ENCODE results near the gene IQGAP2.

IQGAP2 gene

DNA sequence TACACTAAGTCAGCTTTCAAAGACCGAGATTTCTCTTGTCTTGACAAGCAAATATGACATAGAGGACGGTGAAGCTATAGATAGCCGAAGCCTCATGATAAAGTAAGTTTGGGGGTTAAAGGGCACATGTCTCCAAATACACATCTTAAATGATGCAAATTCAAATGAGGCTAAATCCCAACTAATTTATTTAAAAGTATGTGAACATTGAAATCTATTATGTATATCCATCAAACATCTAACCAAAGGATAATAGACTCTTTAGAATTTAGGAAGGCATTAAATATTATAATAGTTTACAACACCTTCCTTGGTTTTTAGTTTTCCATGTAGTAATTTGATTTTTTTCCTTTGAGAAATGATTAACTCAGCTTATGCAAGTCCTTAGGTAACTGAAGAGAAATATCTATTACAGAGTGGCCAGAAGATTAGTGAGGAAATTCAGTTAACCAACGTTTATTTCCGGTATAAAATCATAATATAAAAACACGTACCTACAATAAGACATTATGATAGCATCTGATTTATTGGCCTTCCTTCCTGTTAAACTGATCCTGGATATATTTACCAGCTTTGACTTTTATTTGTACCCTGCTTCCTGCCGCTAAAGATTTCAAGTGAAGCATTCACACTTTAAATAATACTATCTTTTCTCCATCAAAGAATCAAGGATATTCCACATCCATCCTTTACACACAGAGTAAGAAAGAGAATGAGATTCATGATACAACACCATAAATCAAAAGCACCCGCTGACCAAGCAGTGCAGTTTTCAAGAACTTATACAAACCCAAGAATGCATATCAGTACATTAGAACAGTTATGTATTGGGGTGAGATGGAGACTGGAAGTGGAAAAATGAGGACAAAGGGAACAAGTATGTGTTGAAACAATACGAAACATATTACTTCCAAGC, 281.0 kb downstream of the IQGAP2 start:
- TF ChIP-seq ZFP3 (CRISPR knock-in tag; IDR thresholded peaks at IDR 0.05): no peak
- no peak for TF ChIP-seq ESRRG (CRISPR knock-in tag; IDR thresholded peaks at IDR 0.05)
- TF ChIP-seq ISL1 (CRISPR knock-in tag; IDR thresholded peaks at IDR 0.05): no peak
- TF ChIP-seq BACH2 (CRISPR knock-in tag; IDR thresholded peaks at IDR 0.05; ENCODE audit: borderline replicate concordance): no peak
- TF ChIP-seq, protein P1, sequence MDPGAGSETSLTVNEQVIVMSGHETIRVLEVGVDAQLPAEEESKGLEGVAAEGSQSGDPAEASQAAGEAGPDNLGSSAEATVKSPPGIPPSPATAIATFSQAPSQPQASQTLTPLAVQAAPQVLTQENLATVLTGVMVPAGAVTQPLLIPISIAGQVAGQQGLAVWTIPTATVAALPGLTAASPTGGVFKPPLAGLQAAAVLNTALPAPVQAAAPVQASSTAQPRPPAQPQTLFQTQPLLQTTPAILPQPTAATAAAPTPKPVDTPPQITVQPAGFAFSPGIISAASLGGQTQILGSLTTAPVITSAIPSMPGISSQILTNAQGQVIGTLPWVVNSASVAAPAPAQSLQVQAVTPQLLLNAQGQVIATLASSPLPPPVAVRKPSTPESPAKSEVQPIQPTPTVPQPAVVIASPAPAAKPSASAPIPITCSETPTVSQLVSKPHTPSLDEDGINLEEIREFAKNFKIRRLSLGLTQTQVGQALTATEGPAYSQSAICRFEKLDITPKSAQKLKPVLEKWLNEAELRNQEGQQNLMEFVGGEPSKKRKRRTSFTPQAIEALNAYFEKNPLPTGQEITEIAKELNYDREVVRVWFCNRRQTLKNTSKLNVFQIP (CRISPR knock-in tag; IDR thresholded peaks at IDR 0.05; ENCODE audit: borderline replicate concordance, low read depth): no peak
- TF ChIP-seq ARNTL (CRISPR knock-in tag; IDR thresholded peaks at IDR 0.05; ENCODE audit: borderline replicate concordance, low read depth): no peak
- TF ChIP-seq ZNF70 (CRISPR knock-in tag; IDR thresholded peaks at IDR 0.05): no peak
- no peak for TF ChIP-seq TCF4 (CRISPR knock-in tag; IDR thresholded peaks at IDR 0.05; ENCODE audit: borderline replicate concordance)
- no peak for TF ChIP-seq PPARA (CRISPR knock-in tag; IDR thresholded peaks at IDR 0.05; ENCODE audit: borderline replicate concordance)
- no peak for TF ChIP-seq ZNF8 (CRISPR knock-in tag; IDR thresholded peaks at IDR 0.05)
- no peak for TF ChIP-seq SNAI2 (CRISPR knock-in tag; IDR thresholded peaks at IDR 0.05)
- TF ChIP-seq, protein P2, sequence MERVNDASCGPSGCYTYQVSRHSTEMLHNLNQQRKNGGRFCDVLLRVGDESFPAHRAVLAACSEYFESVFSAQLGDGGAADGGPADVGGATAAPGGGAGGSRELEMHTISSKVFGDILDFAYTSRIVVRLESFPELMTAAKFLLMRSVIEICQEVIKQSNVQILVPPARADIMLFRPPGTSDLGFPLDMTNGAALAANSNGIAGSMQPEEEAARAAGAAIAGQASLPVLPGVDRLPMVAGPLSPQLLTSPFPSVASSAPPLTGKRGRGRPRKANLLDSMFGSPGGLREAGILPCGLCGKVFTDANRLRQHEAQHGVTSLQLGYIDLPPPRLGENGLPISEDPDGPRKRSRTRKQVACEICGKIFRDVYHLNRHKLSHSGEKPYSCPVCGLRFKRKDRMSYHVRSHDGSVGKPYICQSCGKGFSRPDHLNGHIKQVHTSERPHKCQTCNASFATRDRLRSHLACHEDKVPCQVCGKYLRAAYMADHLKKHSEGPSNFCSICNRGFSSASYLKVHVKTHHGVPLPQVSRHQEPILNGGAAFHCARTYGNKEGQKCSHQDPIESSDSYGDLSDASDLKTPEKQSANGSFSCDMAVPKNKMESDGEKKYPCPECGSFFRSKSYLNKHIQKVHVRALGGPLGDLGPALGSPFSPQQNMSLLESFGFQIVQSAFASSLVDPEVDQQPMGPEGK (CRISPR knock-in tag; IDR thresholded peaks at IDR 0.05; ENCODE audit: borderline replicate concordance): no peak
- TF ChIP-seq, protein P3, sequence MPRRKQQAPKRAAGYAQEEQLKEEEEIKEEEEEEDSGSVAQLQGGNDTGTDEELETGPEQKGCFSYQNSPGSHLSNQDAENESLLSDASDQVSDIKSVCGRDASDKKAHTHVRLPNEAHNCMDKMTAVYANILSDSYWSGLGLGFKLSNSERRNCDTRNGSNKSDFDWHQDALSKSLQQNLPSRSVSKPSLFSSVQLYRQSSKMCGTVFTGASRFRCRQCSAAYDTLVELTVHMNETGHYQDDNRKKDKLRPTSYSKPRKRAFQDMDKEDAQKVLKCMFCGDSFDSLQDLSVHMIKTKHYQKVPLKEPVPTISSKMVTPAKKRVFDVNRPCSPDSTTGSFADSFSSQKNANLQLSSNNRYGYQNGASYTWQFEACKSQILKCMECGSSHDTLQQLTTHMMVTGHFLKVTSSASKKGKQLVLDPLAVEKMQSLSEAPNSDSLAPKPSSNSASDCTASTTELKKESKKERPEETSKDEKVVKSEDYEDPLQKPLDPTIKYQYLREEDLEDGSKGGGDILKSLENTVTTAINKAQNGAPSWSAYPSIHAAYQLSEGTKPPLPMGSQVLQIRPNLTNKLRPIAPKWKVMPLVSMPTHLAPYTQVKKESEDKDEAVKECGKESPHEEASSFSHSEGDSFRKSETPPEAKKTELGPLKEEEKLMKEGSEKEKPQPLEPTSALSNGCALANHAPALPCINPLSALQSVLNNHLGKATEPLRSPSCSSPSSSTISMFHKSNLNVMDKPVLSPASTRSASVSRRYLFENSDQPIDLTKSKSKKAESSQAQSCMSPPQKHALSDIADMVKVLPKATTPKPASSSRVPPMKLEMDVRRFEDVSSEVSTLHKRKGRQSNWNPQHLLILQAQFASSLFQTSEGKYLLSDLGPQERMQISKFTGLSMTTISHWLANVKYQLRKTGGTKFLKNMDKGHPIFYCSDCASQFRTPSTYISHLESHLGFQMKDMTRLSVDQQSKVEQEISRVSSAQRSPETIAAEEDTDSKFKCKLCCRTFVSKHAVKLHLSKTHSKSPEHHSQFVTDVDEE (CRISPR knock-in tag; IDR thresholded peaks at IDR 0.05): no peak
- TF ChIP-seq TOX (CRISPR knock-in tag; IDR thresholded peaks at IDR 0.05; ENCODE audit: borderline replicate concordance): no peak
- no peak for TF ChIP-seq CSDC2 (CRISPR knock-in tag; IDR thresholded peaks at IDR 0.05)
- TF ChIP-seq, protein P4, sequence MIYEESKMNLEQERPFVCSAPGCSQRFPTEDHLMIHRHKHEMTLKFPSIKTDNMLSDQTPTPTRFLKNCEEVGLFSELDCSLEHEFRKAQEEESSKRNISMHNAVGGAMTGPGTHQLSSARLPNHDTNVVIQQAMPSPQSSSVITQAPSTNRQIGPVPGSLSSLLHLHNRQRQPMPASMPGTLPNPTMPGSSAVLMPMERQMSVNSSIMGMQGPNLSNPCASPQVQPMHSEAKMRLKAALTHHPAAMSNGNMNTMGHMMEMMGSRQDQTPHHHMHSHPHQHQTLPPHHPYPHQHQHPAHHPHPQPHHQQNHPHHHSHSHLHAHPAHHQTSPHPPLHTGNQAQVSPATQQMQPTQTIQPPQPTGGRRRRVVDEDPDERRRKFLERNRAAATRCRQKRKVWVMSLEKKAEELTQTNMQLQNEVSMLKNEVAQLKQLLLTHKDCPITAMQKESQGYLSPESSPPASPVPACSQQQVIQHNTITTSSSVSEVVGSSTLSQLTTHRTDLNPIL (CRISPR knock-in tag; IDR thresholded peaks at IDR 0.05; ENCODE audit: low read depth): no peak
- TF ChIP-seq, protein P5, sequence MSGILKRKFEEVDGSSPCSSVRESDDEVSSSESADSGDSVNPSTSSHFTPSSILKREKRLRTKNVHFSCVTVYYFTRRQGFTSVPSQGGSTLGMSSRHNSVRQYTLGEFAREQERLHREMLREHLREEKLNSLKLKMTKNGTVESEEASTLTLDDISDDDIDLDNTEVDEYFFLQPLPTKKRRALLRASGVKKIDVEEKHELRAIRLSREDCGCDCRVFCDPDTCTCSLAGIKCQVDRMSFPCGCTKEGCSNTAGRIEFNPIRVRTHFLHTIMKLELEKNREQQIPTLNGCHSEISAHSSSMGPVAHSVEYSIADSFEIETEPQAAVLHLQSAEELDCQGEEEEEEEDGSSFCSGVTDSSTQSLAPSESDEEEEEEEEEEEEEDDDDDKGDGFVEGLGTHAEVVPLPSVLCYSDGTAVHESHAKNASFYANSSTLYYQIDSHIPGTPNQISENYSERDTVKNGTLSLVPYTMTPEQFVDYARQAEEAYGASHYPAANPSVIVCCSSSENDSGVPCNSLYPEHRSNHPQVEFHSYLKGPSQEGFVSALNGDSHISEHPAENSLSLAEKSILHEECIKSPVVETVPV (CRISPR knock-in tag; IDR thresholded peaks at IDR 0.05): no peak
- TF ChIP-seq OSR1 (CRISPR knock-in tag; IDR thresholded peaks at IDR 0.05): no peak
- no peak for ATAC-seq

DNA sequence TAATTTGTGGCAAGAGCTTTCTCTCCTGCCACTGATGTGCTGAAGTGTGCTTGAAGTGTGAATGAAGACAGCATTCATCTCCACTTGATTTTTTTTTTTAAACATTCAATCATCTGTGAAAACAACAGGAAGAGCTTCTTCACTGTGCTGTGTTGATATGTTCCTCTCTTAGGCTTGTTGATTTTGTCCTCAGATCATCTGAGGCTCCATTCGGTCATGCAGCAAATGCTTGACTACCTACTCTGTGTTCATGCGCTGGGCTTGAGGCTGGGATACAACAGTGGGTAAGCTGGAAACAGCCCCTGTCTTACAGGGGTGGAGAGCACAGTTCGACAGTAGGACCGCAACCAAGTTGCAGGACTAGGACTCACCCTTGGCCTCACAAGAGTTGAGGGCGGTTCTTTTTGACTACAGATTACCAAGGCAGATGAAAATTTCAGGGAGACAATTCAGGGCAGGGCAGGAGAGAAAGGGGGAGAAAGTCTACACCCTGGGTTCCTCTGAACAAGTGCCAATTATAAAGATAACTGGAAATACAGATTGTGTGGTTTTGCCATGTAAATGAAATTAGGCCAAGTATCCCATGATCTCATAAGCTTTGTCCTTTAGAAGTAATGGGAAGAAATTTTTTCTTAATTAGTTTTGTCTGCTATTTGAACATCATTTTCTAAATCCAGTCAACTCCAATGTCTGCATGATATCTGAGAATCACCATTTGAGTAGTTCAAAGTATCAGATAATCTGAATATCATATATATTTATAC, 281.9 kb downstream of the IQGAP2 start:
- peak; percentile 29 for ATAC-seq
- TF ChIP-seq, protein P5 (CRISPR knock-in tag; IDR thresholded peaks at IDR 0.05): 0 out of 2 replicates have a peak, but pooled peaks have one; percentile 30
- TF ChIP-seq RARB (CRISPR knock-in tag; IDR thresholded peaks at IDR 0.05) (no peak), CSDC2 (CRISPR knock-in tag; IDR thresholded peaks at IDR 0.05) (peak; percentile 91), ZFP3 (CRISPR knock-in tag; IDR thresholded peaks at IDR 0.05) (0 out of 2 replicates have a peak, but pooled peaks have one; percentile 31), ESRRG (CRISPR knock-in tag; IDR thresholded peaks at IDR 0.05) (no peak), ISL1 (CRISPR knock-in tag; IDR thresholded peaks at IDR 0.05) (peak; percentile 95), ZC3H10 (CRISPR knock-in tag; IDR thresholded peaks at IDR 0.05) (peak; percentile 80; the same call in 1 of the 2 replicates), TCF4 (CRISPR knock-in tag; IDR thresholded peaks at IDR 0.05; ENCODE audit: borderline replicate concordance) (peak; percentile 66; the same call in 1 of the 2 replicates), GLIS3 (CRISPR knock-in tag; IDR thresholded peaks at IDR 0.05) (peak; percentile 5; the same call in 1 of the 2 replicates), ZNF70 (CRISPR knock-in tag; IDR thresholded peaks at IDR 0.05) (no peak)
- TF ChIP-seq, protein P2 (CRISPR knock-in tag; IDR thresholded peaks at IDR 0.05; ENCODE audit: borderline replicate concordance): peak; percentile 16; the same call in 1 of the 2 replicates
- TF ChIP-seq, protein P4 (CRISPR knock-in tag; IDR thresholded peaks at IDR 0.05; ENCODE audit: low read depth): peak; percentile 98

Measured in SK-N-SH treated with all-trans-retinoic acid at 6 μM for 48 hours (cell line).